WTC11 (cell line): ENCODE data around the gene NDRG3. TPM values are rescaled to one million over a fixed set of nuclear protein-coding genes. Genes with fewer than 3 reads are reported as not detected.

ENCODE experiments used
- ATAC-seq: fragments of 200-7000 bp; cut with Tn5 transposase; 2 replicates; pipeline ENCODE4 v1.10.0; 2021; ENCODE audit warnings: mild to moderate bottlenecking, moderate library complexity
- CTCF ChIA-PET: fragments of 300-600 bp; sonication (Branson Sonifier 250); formaldehyde crosslinking; loops from one replicate; lab custom pipeline; 2021; ENCODE audit warnings: antibody characterized with exemption; lab: Charles Lee
- POLR2A ChIA-PET: fragments of 350-600 bp; sonication (Branson Sonifier 250); formaldehyde crosslinking; loops from one replicate; lab custom pipeline; 2021; ENCODE audit warnings: antibody characterized with exemption; lab: Charles Lee
- DNase-seq: peaks from one replicate; pipeline ENCODE4 v3.0.0; 2021; ENCODE audit warnings: low spot score
- H3K27ac Mint-ChIP-seq: 2 replicates; pipeline ENCODE4 v1.8.0; 2021; ENCODE audit warnings: mixed read lengths
- H3K27me3 Mint-ChIP-seq: 2 replicates; pipeline ENCODE4 v1.8.0; 2021; ENCODE audit warnings: low read depth, mild to moderate bottlenecking, moderate library complexity, mixed read lengths
- H3K36me3 Mint-ChIP-seq: 2 replicates; pipeline ENCODE4 v1.8.0; 2021; ENCODE audit warnings: mixed read lengths
- H3K4me1 Mint-ChIP-seq: 2 replicates; pipeline ENCODE4 v1.8.0; 2022; ENCODE audit warnings: mixed read lengths
- H3K4me3 Mint-ChIP-seq: 2 replicates; pipeline ENCODE4 v1.8.0; 2021; ENCODE audit warnings: mild to moderate bottlenecking, moderate library complexity, mixed read lengths
- H3K9me3 Mint-ChIP-seq: 2 replicates; pipeline ENCODE4 v1.8.0; 2021; ENCODE audit warnings: mixed read lengths
- FOXK1 ChIP-seq: sonication (generic); formaldehyde crosslinking; IDR thresholded peaks from 2 replicates; pipeline ENCODE4 v1.8.0; 2022; ENCODE audit warnings: mild to moderate bottlenecking, moderate library complexity, missing genetic modification reagents
- GABPB1 ChIP-seq: sonication (generic); formaldehyde crosslinking; IDR thresholded peaks from 2 replicates; pipeline ENCODE4 v1.8.1; 2023; ENCODE audit warnings: mild to moderate bottlenecking, missing genetic modification reagents
- MXD4 ChIP-seq: fragments of 250-450 bp; sonication (Bioruptor Pico); IDR thresholded peaks from 2 replicates; pipeline ENCODE4 v1.8.0; 2021; ENCODE audit warnings: mild to moderate bottlenecking, moderate library complexity, borderline replicate concordance
- NR1H2 ChIP-seq: sonication (generic); formaldehyde crosslinking; IDR thresholded peaks from 2 replicates; pipeline ENCODE4 v1.9.0; 2021; ENCODE audit warnings: mild to moderate bottlenecking, moderate library complexity, missing genetic modification reagents
- SMAD4 ChIP-seq: sonication (generic); formaldehyde crosslinking; IDR thresholded peaks from 2 replicates; pipeline ENCODE4 v1.8.0; 2022; ENCODE audit warnings: mild to moderate bottlenecking, missing genetic modification reagents
- SOX15 ChIP-seq: fragments of 250-450 bp; sonication (Bioruptor Pico); IDR thresholded peaks from 2 replicates; pipeline ENCODE4 v1.9.0; 2021; ENCODE audit warnings: mild to moderate bottlenecking
- SP1 ChIP-seq: sonication (generic); formaldehyde crosslinking; conservative IDR thresholded peaks from 2 replicates; pipeline ENCODE4 v1.8.1; 2022; ENCODE audit warnings: missing genetic modification reagents
- ZNF396 ChIP-seq: fragments of 250-450 bp; sonication (Bioruptor Pico); IDR thresholded peaks from 2 replicates; pipeline ENCODE4 v1.8.0; 2021; ENCODE audit warnings: mild to moderate bottlenecking, moderate library complexity, borderline replicate concordance
- total RNA-seq: library from RNA; stranded (reverse); gene quantifications from 3 replicates; pipeline ENCODE4 v1.2.3, GENCODE V29; 2021
- TF ChIP-seq, protein P1 (sequence below): fragments of 250-450 bp; sonication (Bioruptor Pico); conservative IDR thresholded peaks from 2 replicates; pipeline ENCODE4 v1.9.0; 2021; ENCODE audit warnings: mild to moderate bottlenecking
- TF ChIP-seq, protein P2 (sequence below): sonication (generic); formaldehyde crosslinking; IDR thresholded peaks from 2 replicates; pipeline ENCODE4 v1.8.1; 2023; ENCODE audit warnings: mild to moderate bottlenecking, missing genetic modification reagents
- TF ChIP-seq, protein P3 (sequence below): fragments of 250-450 bp; sonication (Bioruptor Pico); IDR thresholded peaks from 2 replicates; pipeline ENCODE4 v1.9.0; 2021; ENCODE audit warnings: mild to moderate bottlenecking, borderline replicate concordance
- TF ChIP-seq, protein P4 (sequence below): sonication (generic); formaldehyde crosslinking; IDR thresholded peaks from 2 replicates; pipeline ENCODE4 v1.8.0; 2022; ENCODE audit warnings: mild to moderate bottlenecking, missing genetic modification reagents
- TF ChIP-seq, protein P5 (sequence below): sonication (generic); formaldehyde crosslinking; IDR thresholded peaks from 2 replicates; pipeline ENCODE4 v1.8.0; 2022; ENCODE audit warnings: mild to moderate bottlenecking, missing genetic modification reagents
- TF ChIP-seq, protein P6 (sequence below): sonication (generic); formaldehyde crosslinking; conservative IDR thresholded peaks from 2 replicates; pipeline ENCODE4 v1.8.1; 2023; ENCODE audit warnings: mild to moderate bottlenecking, low read depth, missing genetic modification reagents, moderate library complexity
- TF ChIP-seq, protein P7 (sequence below): sonication (generic); formaldehyde crosslinking; IDR thresholded peaks from 2 replicates; pipeline ENCODE4 v1.8.1; 2023; ENCODE audit warnings: mild to moderate bottlenecking, missing genetic modification reagents, borderline replicate concordance
- TF ChIP-seq, protein P8 (sequence below): sonication (generic); formaldehyde crosslinking; IDR thresholded peaks from 2 replicates; pipeline ENCODE4 v1.8.0; 2022; ENCODE audit warnings: mild to moderate bottlenecking, missing genetic modification reagents

Gene NDRG3
- total RNA-seq, 1 experiment from 2014 or later, result 27.0 TPM

DNA sequence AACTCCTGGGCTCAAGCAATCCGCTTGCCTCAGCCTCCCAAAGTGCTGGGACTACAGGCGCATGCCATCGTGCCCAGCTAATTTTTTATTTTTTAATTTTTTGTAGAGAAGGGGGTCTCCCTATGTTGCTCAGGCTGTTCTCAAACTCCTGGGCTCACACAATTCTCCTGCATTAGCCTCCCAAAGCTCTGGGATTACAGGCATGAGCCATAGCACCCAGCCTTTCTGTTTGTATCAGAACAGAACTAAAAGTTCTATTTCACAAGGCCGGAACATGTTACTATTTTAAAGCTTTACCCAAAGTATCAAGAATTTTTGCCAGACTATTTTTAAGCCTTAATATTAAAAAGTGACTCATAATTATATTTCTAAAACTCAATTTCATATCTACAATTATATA, 42.4 kb downstream of the NDRG3 start:
- Mint-ChIP-seq H3K27ac (no peak overlapping the region), H3K36me3 (no peaks in the 10 kb centered on the region), H3K27me3 (no peaks in the 10 kb centered on the region), H3K4me1 (peaks cover 16% of the 10 kb centered on the region), H3K9me3 (no peaks in the 10 kb centered on the region), H3K4me3 (no peak overlapping the region)
- TF ChIP-seq, protein P1, sequence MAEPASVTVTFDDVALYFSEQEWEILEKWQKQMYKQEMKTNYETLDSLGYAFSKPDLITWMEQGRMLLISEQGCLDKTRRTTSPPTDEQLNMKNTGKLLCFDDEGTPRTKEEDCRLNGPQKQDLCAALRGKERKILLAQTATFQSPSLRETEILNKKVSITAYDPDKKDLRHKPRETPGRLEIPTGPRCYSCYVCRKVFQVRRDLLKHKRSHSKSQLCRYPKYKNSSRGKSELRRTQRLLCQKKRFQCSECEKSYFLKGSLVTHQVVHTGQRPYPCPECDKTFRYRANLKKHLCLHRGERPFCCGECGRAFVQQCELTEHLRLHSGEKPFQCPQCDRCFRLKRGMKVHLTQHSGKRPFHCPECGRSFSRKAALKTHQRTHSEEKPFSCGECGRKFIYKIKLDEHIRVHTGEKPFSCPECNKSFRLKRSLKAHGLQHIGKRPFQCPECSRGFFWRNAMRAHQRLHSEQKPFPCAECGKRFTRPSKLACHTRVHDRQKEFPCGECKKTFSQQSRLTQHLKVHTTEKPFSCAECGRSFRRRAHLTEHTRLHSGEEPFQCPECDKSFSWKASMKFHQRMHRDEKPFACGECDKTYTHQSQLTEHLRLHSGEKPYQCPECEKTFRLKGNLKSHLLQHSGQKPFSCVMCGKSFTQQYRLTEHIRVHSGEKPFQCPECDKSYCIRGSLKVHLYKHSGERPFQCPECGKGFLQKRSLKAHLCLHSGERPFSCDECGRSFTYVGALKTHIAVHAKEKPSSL (CRISPR knock-in tag), result no peak
- TF ChIP-seq MXD4 (CRISPR knock-in tag) (no peak), SMAD4 (no peak), FOXK1 (CRISPR knock-in tag) (no peak), SOX15 (CRISPR knock-in tag) (no peak), SP1 (CRISPR knock-in tag) (no peak), ZNF396 (CRISPR knock-in tag) (no peak), GABPB1 (CRISPR knock-in tag) (no peak), NR1H2 (no peak)
- TF ChIP-seq, protein P2, sequence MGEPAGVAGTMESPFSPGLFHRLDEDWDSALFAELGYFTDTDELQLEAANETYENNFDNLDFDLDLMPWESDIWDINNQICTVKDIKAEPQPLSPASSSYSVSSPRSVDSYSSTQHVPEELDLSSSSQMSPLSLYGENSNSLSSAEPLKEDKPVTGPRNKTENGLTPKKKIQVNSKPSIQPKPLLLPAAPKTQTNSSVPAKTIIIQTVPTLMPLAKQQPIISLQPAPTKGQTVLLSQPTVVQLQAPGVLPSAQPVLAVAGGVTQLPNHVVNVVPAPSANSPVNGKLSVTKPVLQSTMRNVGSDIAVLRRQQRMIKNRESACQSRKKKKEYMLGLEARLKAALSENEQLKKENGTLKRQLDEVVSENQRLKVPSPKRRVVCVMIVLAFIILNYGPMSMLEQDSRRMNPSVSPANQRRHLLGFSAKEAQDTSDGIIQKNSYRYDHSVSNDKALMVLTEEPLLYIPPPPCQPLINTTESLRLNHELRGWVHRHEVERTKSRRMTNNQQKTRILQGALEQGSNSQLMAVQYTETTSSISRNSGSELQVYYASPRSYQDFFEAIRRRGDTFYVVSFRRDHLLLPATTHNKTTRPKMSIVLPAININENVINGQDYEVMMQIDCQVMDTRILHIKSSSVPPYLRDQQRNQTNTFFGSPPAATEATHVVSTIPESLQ (CRISPR knock-in tag), result no peak
- TF ChIP-seq, protein P3, sequence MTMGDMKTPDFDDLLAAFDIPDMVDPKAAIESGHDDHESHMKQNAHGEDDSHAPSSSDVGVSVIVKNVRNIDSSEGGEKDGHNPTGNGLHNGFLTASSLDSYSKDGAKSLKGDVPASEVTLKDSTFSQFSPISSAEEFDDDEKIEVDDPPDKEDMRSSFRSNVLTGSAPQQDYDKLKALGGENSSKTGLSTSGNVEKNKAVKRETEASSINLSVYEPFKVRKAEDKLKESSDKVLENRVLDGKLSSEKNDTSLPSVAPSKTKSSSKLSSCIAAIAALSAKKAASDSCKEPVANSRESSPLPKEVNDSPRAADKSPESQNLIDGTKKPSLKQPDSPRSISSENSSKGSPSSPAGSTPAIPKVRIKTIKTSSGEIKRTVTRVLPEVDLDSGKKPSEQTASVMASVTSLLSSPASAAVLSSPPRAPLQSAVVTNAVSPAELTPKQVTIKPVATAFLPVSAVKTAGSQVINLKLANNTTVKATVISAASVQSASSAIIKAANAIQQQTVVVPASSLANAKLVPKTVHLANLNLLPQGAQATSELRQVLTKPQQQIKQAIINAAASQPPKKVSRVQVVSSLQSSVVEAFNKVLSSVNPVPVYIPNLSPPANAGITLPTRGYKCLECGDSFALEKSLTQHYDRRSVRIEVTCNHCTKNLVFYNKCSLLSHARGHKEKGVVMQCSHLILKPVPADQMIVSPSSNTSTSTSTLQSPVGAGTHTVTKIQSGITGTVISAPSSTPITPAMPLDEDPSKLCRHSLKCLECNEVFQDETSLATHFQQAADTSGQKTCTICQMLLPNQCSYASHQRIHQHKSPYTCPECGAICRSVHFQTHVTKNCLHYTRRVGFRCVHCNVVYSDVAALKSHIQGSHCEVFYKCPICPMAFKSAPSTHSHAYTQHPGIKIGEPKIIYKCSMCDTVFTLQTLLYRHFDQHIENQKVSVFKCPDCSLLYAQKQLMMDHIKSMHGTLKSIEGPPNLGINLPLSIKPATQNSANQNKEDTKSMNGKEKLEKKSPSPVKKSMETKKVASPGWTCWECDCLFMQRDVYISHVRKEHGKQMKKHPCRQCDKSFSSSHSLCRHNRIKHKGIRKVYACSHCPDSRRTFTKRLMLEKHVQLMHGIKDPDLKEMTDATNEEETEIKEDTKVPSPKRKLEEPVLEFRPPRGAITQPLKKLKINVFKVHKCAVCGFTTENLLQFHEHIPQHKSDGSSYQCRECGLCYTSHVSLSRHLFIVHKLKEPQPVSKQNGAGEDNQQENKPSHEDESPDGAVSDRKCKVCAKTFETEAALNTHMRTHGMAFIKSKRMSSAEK (CRISPR knock-in tag), result no peak
- TF ChIP-seq, protein P4, sequence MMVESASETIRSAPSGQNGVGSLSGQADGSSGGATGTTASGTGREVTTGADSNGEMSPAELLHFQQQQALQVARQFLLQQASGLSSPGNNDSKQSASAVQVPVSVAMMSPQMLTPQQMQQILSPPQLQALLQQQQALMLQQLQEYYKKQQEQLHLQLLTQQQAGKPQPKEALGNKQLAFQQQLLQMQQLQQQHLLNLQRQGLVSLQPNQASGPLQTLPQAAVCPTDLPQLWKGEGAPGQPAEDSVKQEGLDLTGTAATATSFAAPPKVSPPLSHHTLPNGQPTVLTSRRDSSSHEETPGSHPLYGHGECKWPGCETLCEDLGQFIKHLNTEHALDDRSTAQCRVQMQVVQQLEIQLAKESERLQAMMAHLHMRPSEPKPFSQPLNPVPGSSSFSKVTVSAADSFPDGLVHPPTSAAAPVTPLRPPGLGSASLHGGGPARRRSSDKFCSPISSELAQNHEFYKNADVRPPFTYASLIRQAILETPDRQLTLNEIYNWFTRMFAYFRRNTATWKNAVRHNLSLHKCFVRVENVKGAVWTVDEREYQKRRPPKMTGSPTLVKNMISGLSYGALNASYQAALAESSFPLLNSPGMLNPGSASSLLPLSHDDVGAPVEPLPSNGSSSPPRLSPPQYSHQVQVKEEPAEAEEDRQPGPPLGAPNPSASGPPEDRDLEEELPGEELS (CRISPR knock-in tag), result no peak
- TF ChIP-seq, protein P5, sequence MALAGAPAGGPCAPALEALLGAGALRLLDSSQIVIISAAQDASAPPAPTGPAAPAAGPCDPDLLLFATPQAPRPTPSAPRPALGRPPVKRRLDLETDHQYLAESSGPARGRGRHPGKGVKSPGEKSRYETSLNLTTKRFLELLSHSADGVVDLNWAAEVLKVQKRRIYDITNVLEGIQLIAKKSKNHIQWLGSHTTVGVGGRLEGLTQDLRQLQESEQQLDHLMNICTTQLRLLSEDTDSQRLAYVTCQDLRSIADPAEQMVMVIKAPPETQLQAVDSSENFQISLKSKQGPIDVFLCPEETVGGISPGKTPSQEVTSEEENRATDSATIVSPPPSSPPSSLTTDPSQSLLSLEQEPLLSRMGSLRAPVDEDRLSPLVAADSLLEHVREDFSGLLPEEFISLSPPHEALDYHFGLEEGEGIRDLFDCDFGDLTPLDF, result no peak
- TF ChIP-seq, protein P6, sequence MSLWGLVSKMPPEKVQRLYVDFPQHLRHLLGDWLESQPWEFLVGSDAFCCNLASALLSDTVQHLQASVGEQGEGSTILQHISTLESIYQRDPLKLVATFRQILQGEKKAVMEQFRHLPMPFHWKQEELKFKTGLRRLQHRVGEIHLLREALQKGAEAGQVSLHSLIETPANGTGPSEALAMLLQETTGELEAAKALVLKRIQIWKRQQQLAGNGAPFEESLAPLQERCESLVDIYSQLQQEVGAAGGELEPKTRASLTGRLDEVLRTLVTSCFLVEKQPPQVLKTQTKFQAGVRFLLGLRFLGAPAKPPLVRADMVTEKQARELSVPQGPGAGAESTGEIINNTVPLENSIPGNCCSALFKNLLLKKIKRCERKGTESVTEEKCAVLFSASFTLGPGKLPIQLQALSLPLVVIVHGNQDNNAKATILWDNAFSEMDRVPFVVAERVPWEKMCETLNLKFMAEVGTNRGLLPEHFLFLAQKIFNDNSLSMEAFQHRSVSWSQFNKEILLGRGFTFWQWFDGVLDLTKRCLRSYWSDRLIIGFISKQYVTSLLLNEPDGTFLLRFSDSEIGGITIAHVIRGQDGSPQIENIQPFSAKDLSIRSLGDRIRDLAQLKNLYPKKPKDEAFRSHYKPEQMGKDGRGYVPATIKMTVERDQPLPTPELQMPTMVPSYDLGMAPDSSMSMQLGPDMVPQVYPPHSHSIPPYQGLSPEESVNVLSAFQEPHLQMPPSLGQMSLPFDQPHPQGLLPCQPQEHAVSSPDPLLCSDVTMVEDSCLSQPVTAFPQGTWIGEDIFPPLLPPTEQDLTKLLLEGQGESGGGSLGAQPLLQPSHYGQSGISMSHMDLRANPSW (CRISPR knock-in tag), result no peak
- TF ChIP-seq, protein P7, sequence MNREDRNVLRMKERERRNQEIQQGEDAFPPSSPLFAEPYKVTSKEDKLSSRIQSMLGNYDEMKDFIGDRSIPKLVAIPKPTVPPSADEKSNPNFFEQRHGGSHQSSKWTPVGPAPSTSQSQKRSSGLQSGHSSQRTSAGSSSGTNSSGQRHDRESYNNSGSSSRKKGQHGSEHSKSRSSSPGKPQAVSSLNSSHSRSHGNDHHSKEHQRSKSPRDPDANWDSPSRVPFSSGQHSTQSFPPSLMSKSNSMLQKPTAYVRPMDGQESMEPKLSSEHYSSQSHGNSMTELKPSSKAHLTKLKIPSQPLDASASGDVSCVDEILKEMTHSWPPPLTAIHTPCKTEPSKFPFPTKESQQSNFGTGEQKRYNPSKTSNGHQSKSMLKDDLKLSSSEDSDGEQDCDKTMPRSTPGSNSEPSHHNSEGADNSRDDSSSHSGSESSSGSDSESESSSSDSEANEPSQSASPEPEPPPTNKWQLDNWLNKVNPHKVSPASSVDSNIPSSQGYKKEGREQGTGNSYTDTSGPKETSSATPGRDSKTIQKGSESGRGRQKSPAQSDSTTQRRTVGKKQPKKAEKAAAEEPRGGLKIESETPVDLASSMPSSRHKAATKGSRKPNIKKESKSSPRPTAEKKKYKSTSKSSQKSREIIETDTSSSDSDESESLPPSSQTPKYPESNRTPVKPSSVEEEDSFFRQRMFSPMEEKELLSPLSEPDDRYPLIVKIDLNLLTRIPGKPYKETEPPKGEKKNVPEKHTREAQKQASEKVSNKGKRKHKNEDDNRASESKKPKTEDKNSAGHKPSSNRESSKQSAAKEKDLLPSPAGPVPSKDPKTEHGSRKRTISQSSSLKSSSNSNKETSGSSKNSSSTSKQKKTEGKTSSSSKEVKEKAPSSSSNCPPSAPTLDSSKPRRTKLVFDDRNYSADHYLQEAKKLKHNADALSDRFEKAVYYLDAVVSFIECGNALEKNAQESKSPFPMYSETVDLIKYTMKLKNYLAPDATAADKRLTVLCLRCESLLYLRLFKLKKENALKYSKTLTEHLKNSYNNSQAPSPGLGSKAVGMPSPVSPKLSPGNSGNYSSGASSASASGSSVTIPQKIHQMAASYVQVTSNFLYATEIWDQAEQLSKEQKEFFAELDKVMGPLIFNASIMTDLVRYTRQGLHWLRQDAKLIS (CRISPR knock-in tag), result no peak
- TF ChIP-seq, protein P8, sequence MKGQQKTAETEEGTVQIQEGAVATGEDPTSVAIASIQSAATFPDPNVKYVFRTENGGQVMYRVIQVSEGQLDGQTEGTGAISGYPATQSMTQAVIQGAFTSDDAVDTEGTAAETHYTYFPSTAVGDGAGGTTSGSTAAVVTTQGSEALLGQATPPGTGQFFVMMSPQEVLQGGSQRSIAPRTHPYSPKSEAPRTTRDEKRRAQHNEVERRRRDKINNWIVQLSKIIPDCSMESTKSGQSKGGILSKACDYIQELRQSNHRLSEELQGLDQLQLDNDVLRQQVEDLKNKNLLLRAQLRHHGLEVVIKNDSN, result no peak
- DNase-seq, result no peak
- no peak for ATAC-seq
- ChIA-PET CTCF (no interaction called here), POLR2A (no interaction called here)
